ENCODE results near the gene AREL1.

- TF ChIP-seq ZBTB6 (tag by site-specific recombination; IDR thresholded peaks at IDR 0.05) (no peak), CTCF (tag by site-specific recombination; IDR thresholded peaks at IDR 0.05) (no peak), ELK4 (IDR thresholded peaks at IDR 0.05; ENCODE audit: borderline replicate concordance, low read depth, low read length) (no peak), ZFP3 (tag by site-specific recombination; IDR thresholded peaks at IDR 0.05; ENCODE audit: low read depth) (no peak), RBAK (tag by site-specific recombination; IDR thresholded peaks at IDR 0.05) (no peak), ZNF776 (tag by site-specific recombination; IDR thresholded peaks at IDR 0.05; ENCODE audit: borderline replicate concordance) (no peak), ZBTB20 (tag by site-specific recombination; IDR thresholded peaks at IDR 0.05) (no peak), ZNF423 (tag by site-specific recombination; IDR thresholded peaks at IDR 0.05) (no peak), KLF10 (tag by site-specific recombination; IDR thresholded peaks at IDR 0.05) (no peak)
Observed at GRCh38 chr14:74630881-74631690, 81.8 kb downstream of the AREL1 start.
